Left lung (tissue), 10 donors: Measurements from ENCODE around the gene ZBTB7B. TPM values are rescaled to one million over a fixed set of nuclear protein-coding genes. Genes with fewer than 3 reads are reported as not detected.

Source experiments
- ATAC-seq: fragments of 200-7000 bp; cut with Tn5 transposase; one replicate; pipeline ENCODE4 v1.9.1; 2020; ENCODE audit warnings: moderate library complexity
- DNase-seq, 4 donors: peaks; one replicate each; pipeline ENCODE4 v3.0.0-alpha.2; 2013 to 2020
- H3K27ac ChIP-seq, 2 donors: fragments of 200-600 bp; sonication (generic) in 1 of 2; one replicate each; pipeline versions ENCODE4 v1.5.0 to v1.8.0; 2020 to 2021
- H3K27me3 ChIP-seq, 2 donors: fragments of 200-600 bp; sonication (generic) in 1 of 2; one replicate each; pipeline versions ENCODE4 v1.5.0 to v1.8.0; 2020 to 2021
- H3K36me3 ChIP-seq, 2 donors: fragments of 200-600 bp; sonication (generic) in 1 of 2; one replicate each; pipeline versions ENCODE4 v1.5.0 to v1.8.0; 2020 to 2021
- H3K4me1 ChIP-seq, 2 donors: fragments of 200-600 bp; one replicate each; pipeline ENCODE4 v1.8.0; 2021
- H3K4me3 ChIP-seq, 2 donors: fragments of 200-600 bp; sonication (generic) in 1 of 2; one replicate each; pipeline versions ENCODE4 v1.5.0 to v1.8.0; 2020 to 2021; ENCODE audit warnings: mild to moderate bottlenecking in 1 of 2
- H3K9me3 ChIP-seq, 2 donors: fragments of 200-600 bp; sonication (generic) in 1 of 2; one replicate each; pipeline versions ENCODE4 v1.5.0 to v1.8.0; 2020 to 2021
- CTCF ChIP-seq, 2 donors: fragments of 200-600 bp; sonication (generic) in 1 of 2; IDR thresholded peaks; one replicate each; pipeline versions ENCODE4 v1.5.0 to v1.8.0; 2021; ENCODE audit warnings: antibody characterized with exemption in 2 of 2
- intact Hi-C, 2 donors: fragments of 100-400 bp; cut with DNase I; formaldehyde crosslinking; loops; one replicate each; pipeline versions ENCODE4 v1.11.2 to v1.14.2; 2022
- polyA plus RNA-seq, 6 donors: library from polyadenylated mRNA; unstranded; fragments of 120-200 nt; gene quantifications; one replicate each; pipeline ENCODE4 v1.2.1, GENCODE V29; 2013; ENCODE audit not compliant: insufficient read length in 6 of 6
- total RNA-seq, 2 donors: library from RNA; stranded (reverse); fragmentation: NEBNext Ultra II Directional; extraction: Animal tissue kit (Norgen Biotek cat#: 25700); gene quantifications; one replicate each; pipeline ENCODE4 v1.2.1, GENCODE V29; 2021
- donor health status: DM: no; HTN: yes; CAD: no.
- donor health status: DM: no; HTN: no; CAD: no.

ZBTB7B gene
- total and polyA plus RNA-seq, 8 donors, result 14.4 to 104 (median 19.0) TPM

GRCh38 chr1:154988058-154988954 lies 14.3 kb upstream of the ZBTB7B start:
- no peak overlapping the region for H3K4me3 ChIP-seq
- no peak for ATAC-seq

GRCh38 chr1:154989195-154989860 lies 13.3 kb upstream of the ZBTB7B start:
- Histone ChIP-seq H3K27ac (no peak overlapping the region), H3K9me3 (no peaks in the 10 kb centered on the region), H3K4me1 (peaks cover 0 to 17% of the 10 kb centered on the region in 2 donors), H3K36me3 (peaks cover 0 to 51% of the 10 kb centered on the region in 2 donors), H3K27me3 (no peaks in the 10 kb centered on the region), H3K4me3 (no peak overlapping the region)
- DNase-seq (no peak), ATAC-seq (no peak)
- no peak for TF ChIP-seq CTCF (IDR thresholded peaks at IDR 0.05)
- intact Hi-C loops, result no loop called here

More at GRCh38 chr1:154988058-154988954, 14.3 kb upstream of the ZBTB7B start:
- Histone ChIP-seq H3K36me3 (peaks cover 0 to 51% of the 10 kb centered on the region in 2 donors), H3K9me3 (no peaks in the 10 kb centered on the region), H3K4me1 (peaks cover 0 to 26% of the 10 kb centered on the region in 2 donors), H3K27me3 (no peaks in the 10 kb centered on the region), H3K27ac (no peak overlapping the region)
- intact Hi-C loops, result no loop called here
- DNase-seq, result no peak
- no peak for TF ChIP-seq CTCF (IDR thresholded peaks at IDR 0.05)

GRCh38 chr1:154990276-154990675 lies 12.3 kb upstream of the ZBTB7B start:
- Histone ChIP-seq H3K36me3 (peaks cover 0 to 51% of the 10 kb centered on the region in 2 donors), H3K4me3 (no peak overlapping the region), H3K4me1 (peaks cover 0 to 8% of the 10 kb centered on the region in 2 donors), H3K27me3 (no peaks in the 10 kb centered on the region), H3K27ac (no peak overlapping the region), H3K9me3 (no peaks in the 10 kb centered on the region)
- peak in 1 of 4 donors; percentile 15 for DNase-seq
- intact Hi-C loops, result no loop called here
- no peak for TF ChIP-seq CTCF (IDR thresholded peaks at IDR 0.05)
- ATAC-seq, result no peak

GRCh38 chr1:154992721-154993571 lies 9.7 kb upstream of the ZBTB7B start:
- H3K4me1 ChIP-seq, result peaks cover 0 to 21% of the 10 kb centered on the region in 2 donors
- intact Hi-C loops, result no loop called here
- TF ChIP-seq CTCF (IDR thresholded peaks at IDR 0.05), result no peak
- peaks cover 0 to 39% of the 10 kb centered on the region in 2 donors for H3K36me3 ChIP-seq
- peak; percentile 7 for ATAC-seq
- no peak overlapping the region for H3K27ac ChIP-seq
- no peaks in the 10 kb centered on the region for H3K27me3 ChIP-seq
- H3K9me3 ChIP-seq, result no peaks in the 10 kb centered on the region
- H3K4me3 ChIP-seq, result no peak overlapping the region
- peak in 1 of 4 donors; percentile 27 for DNase-seq
